AG04449 (cell line): ENCODE results near the gene TANGO6.

Experiments
- CTCF ChIA-PET: fragments of 350-600 bp; formaldehyde crosslinking; extraction: SDS; loops from one replicate; lab custom pipeline; 2021; ENCODE audit warnings: antibody characterized with exemption; lab: Yijun Ruan, JAX
- POLR2A ChIA-PET: fragments of 400-600, 350-600 bp; formaldehyde crosslinking; extraction: SDS; loops from one replicate; lab custom pipeline; 2020; ENCODE audit warnings: antibody characterized with exemption, inconsistent platforms; lab: Yijun Ruan, JAX
- DNase-seq: peaks from one replicate; pipeline ENCODE4 v3.0.0-alpha.2; 2010; ENCODE audit warnings: low read depth, low spot score
- H3K4me3 ChIP-seq: 2 replicates; pipeline ENCODE4 v1.5.1; 2011; ENCODE audit warnings: low read depth, mild to moderate bottlenecking, control low read depth, low read length
- CTCF ChIP-seq: IDR thresholded peaks from one replicate; pipeline ENCODE4 v1.5.1; 2011; ENCODE audit warnings: mild to moderate bottlenecking, moderate library complexity, low read length, control low read depth, inconsistent platforms; ENCODE audit not compliant: insufficient read depth; ENCODE audit errors: missing control alignments

Gene TANGO6

GRCh38 chr16:69132424-69133252, 289.3 kb downstream of the TANGO6 start, which contains the start of the genes CHTF8 and UTP4:
Gene CHTF8 (minus strand): TSS chr16:69132588. CDS start chr16:69121458, 11,130 bp downstream.
Gene UTP4 (plus strand): TSS chr16:69132649. CDS start chr16:69133460, 811 bp downstream.
- CTCF ChIA-PET: interaction anchor here (0.9 to 4.5 kb wide), 8 partner anchors 9 to 289 kb away, joined by 3 to 34 read pairs (median 7); partner anchors contain the start of gene TANGO6
- TF ChIP-seq CTCF: no peak
- H3K4me3 ChIP-seq: peak within 1 kb of the TSS; percentile 99

GRCh38 chr16:69133373-69133954, 290.1 kb downstream of the TANGO6 start:
- ChIA-PET CTCF (interaction anchor here (0.9 to 4.5 kb wide), 8 partner anchors 10 to 290 kb away, joined by 3 to 34 read pairs (median 7); partner anchors contain the start of gene TANGO6), POLR2A (no interaction called here)
- no peak for DNase-seq
- peak overlapping the region; percentile 99 for H3K4me3 ChIP-seq
- TF ChIP-seq CTCF: no peak

More at GRCh38 chr16:69132424-69133252, 289.3 kb downstream of the TANGO6 start, which contains the start of the genes CHTF8 and UTP4:
- POLR2A ChIA-PET: interaction anchor here (1.0 kb wide), 1 partner anchor 198 kb away, joined by 5 read pairs; the partner anchor contains the start of gene PDF
- no peak for DNase-seq
